ENCODE data around the gene EMP2.

Gene EMP2

DNA sequence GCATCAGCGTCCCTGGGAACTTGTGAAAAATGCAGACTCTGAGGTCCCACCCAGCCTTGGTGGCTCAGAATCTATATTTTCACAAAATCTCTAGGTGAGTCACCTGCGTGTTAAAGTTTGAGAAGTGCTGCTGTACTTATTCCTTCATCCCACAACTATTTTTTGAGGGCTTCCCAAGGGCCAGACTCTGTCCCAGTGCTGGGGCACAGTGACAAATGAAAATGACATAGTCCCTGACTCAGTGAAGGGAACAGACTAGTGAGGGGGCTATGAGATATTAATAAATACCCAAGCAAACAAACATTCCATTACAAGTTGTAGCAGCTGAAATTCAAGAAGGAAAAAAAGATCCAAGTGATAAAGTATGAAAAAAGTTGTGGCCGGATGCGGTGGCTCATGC, 9.9 kb upstream of the EMP2 start (continued):
- TF ChIP-seq ZNF148 (tag by site-specific recombination; IDR thresholded peaks at IDR 0.05; ENCODE audit: borderline replicate concordance): no peak
- no peak for TF ChIP-seq ZNF398 (tag by site-specific recombination; IDR thresholded peaks at IDR 0.05)
- no peak for TF ChIP-seq ZNF302 (tag by site-specific recombination; IDR thresholded peaks at IDR 0.05; ENCODE audit: low read depth)
- TF ChIP-seq ZBTB26 (tag by site-specific recombination; optimal IDR thresholded peaks at IDR 0.05): no peak
- TF ChIP-seq ZNF510 (tag by site-specific recombination; IDR thresholded peaks at IDR 0.05; ENCODE audit: insufficient replicate concordance): no peak
- TF ChIP-seq ZNF704 (tag by site-specific recombination; IDR thresholded peaks at IDR 0.05): no peak
- TF ChIP-seq MZF1 (tag by site-specific recombination; IDR thresholded peaks at IDR 0.05; ENCODE audit: borderline replicate concordance): no peak

- TF ChIP-seq, protein P1, sequence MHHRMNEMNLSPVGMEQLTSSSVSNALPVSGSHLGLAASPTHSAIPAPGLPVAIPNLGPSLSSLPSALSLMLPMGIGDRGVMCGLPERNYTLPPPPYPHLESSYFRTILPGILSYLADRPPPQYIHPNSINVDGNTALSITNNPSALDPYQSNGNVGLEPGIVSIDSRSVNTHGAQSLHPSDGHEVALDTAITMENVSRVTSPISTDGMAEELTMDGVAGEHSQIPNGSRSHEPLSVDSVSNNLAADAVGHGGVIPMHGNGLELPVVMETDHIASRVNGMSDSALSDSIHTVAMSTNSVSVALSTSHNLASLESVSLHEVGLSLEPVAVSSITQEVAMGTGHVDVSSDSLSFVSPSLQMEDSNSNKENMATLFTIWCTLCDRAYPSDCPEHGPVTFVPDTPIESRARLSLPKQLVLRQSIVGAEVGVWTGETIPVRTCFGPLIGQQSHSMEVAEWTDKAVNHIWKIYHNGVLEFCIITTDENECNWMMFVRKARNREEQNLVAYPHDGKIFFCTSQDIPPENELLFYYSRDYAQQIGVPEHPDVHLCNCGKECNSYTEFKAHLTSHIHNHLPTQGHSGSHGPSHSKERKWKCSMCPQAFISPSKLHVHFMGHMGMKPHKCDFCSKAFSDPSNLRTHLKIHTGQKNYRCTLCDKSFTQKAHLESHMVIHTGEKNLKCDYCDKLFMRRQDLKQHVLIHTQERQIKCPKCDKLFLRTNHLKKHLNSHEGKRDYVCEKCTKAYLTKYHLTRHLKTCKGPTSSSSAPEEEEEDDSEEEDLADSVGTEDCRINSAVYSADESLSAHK (tag by site-specific recombination; IDR thresholded peaks at IDR 0.05): no peak
- TF ChIP-seq, protein P2, sequence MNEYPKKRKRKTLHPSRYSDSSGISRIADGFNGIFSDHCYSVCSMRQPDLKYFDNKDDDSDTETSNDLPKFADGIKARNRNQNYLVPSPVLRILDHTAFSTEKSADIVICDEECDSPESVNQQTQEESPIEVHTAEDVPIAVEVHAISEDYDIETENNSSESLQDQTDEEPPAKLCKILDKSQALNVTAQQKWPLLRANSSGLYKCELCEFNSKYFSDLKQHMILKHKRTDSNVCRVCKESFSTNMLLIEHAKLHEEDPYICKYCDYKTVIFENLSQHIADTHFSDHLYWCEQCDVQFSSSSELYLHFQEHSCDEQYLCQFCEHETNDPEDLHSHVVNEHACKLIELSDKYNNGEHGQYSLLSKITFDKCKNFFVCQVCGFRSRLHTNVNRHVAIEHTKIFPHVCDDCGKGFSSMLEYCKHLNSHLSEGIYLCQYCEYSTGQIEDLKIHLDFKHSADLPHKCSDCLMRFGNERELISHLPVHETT (tag by site-specific recombination; IDR thresholded peaks at IDR 0.05): no peak
- no peak for TF ChIP-seq MEIS1 (CRISPR knock-in tag; IDR thresholded peaks at IDR 0.05; ENCODE audit: borderline replicate concordance)
- TF ChIP-seq ZNF626 (tag by site-specific recombination; IDR thresholded peaks at IDR 0.05): no peak
- TF ChIP-seq ZNF610 (tag by site-specific recombination; IDR thresholded peaks at IDR 0.05; ENCODE audit: borderline replicate concordance): no peak
- no peak for TF ChIP-seq AEBP2 (tag by site-specific recombination; IDR thresholded peaks at IDR 0.05; ENCODE audit: borderline replicate concordance)
- no peak for TF ChIP-seq ZNF169 (tag by site-specific recombination; IDR thresholded peaks at IDR 0.05)
- TF ChIP-seq ZNF792 (tag by site-specific recombination; IDR thresholded peaks at IDR 0.05): no peak
- no peaks in the 10 kb centered on the region for H3K4me1 ChIP-seq (ENCODE audit: control insufficient read depth, insufficient read depth, low read length)
- POLR2A ChIA-PET: no interaction called here
- no peaks in the 10 kb centered on the region for H3K9me3 ChIP-seq (ENCODE audit: control insufficient read depth, insufficient read depth, low read depth, low read length)
- CTCF ChIA-PET: interaction anchor here (1.0 kb wide), 1 partner anchor 147 kb away, joined by 3 read pairs; no protein-coding TSS in a partner anchor
- no peaks in the 10 kb centered on the region for H3K36me3 ChIP-seq (ENCODE audit: control insufficient read depth in 2 of 2, insufficient read depth in 1 of 2, low read length in 2 of 2)
- H3K27ac ChIP-seq (ENCODE audit: extremely low read depth, low read depth, low read length): no peak overlapping the region
- no peak overlapping the region for H3K4me3 ChIP-seq (ENCODE audit: low read depth, low read length)
Measured at GRCh38 chr16:10589109-10589508, 8.7 kb upstream of the EMP2 start.
